DMS79 (cell line): Measurements from ENCODE around the gene PA2G4.
A peak's percentile ranks its signal among the peaks of the same experiment; 100 is the strongest.

Source experiments
- DNase-seq: peaks from one replicate; lab custom pipeline; 2025; lab: John Stamatoyannopoulos, UW

Gene PA2G4

GRCh38 chr12:56126732-56127239 is 22.4 kb downstream of the PA2G4 start:
- DNase-seq, result no peak

GRCh38 chr12:56127485-56127887 is 23.1 kb downstream of the PA2G4 start:
- no peak for DNase-seq

GRCh38 chr12:56127888-56128669 is 23.7 kb downstream of the PA2G4 start, which contains the start of gene ESYT1:
Gene ESYT1 (plus strand): TSS chr12:56128267. CDS start chr12:56128320, 53 bp downstream.
- DNase-seq, result peak; percentile 96

- DNase-seq, result no peak
Measured at GRCh38 chr12:56128670-56129205, 24.4 kb downstream of the PA2G4 start.

- DNase-seq, result no peak
Measured at GRCh38 chr12:56129206-56129941, 25.0 kb downstream of the PA2G4 start.

GRCh38 chr12:56129942-56130495 is 25.7 kb downstream of the PA2G4 start:
- no peak for DNase-seq

GRCh38 chr12:56130876-56131275 is 26.5 kb downstream of the PA2G4 start:
- no peak for DNase-seq

GRCh38 chr12:56134897-56135296 is 30.5 kb downstream of the PA2G4 start:
- no peak for DNase-seq

- DNase-seq, result no peak
Measured at GRCh38 chr12:56137853-56138571, 33.7 kb downstream of the PA2G4 start.

- DNase-seq, result no peak
Measured at GRCh38 chr12:56141946-56142784, 37.8 kb downstream of the PA2G4 start.

- DNase-seq, result no peak
Measured at GRCh38 chr12:56143217-56143616, 38.9 kb downstream of the PA2G4 start.

GRCh38 chr12:56143870-56144269 is 39.5 kb downstream of the PA2G4 start:
- DNase-seq, result no peak

- no peak for DNase-seq
Measured at GRCh38 chr12:56145217-56145616, 40.9 kb downstream of the PA2G4 start.

- DNase-seq, result no peak
Measured at GRCh38 chr12:56146492-56147460, 42.4 kb downstream of the PA2G4 start.

- no peak for DNase-seq
Measured at GRCh38 chr12:56150563-56150962, 46.2 kb downstream of the PA2G4 start.

- DNase-seq, result no peak
Measured at GRCh38 chr12:56151672-56152131, 47.3 kb downstream of the PA2G4 start.

- peak; percentile 54 for DNase-seq
Measured at GRCh38 chr12:56152132-56152755, 47.9 kb downstream of the PA2G4 start, which contains the start of gene MYL6B. Gene MYL6B (plus strand): TSS chr12:56152587. CDS start chr12:56153919, 1,332 bp downstream.

GRCh38 chr12:56152756-56153677 is 48.7 kb downstream of the PA2G4 start:
- DNase-seq, result no peak
